K562 (cell line): Measurements from ENCODE around the gene HCFC1R1. TPM values are rescaled to one million over a fixed set of nuclear protein-coding genes. Genes with fewer than 3 reads are reported as not detected.

Experiments
- ATAC-seq: fragments of 200-7000 bp; cut with Tn5 transposase; 3 replicates; pipeline ENCODE4 v1.9.1; 2020; ENCODE audit warnings: moderate library complexity
- BruUV-seq: library from RNA; stranded (reverse); fragments of 400-500 nt; replicated peaks from 2 replicates; lab custom pipeline; 2021; lab: Mats Ljungman, UMichigan
- CTCF ChIA-PET: fragments of 300-600 bp; formaldehyde crosslinking; extraction: SDS; loops from one replicate; lab custom pipeline; 2021; ENCODE audit warnings: low intra/inter-chr PET ratio; lab: Yijun Ruan, JAX
- POLR2A ChIA-PET: fragments of 300-600, 350-650 bp; sonication (Branson Sonifier 250); formaldehyde crosslinking; extraction: SDS; loops from one replicate; lab custom pipeline; 2021; ENCODE audit warnings: antibody characterized with exemption, inconsistent platforms; lab: Yijun Ruan, JAX
- DNase-seq, 4 experiments: peaks; one replicate each; pipeline versions ENCODE4 v3.0.0 to v3.0.0-alpha.2; 2011 to 2018; ENCODE audit warnings: low spot score in 3 of 4, mixed read lengths in 3 of 4; ENCODE audit errors: extremely low read depth in 1 of 4
- FAIRE-seq: peaks from 2 replicates; lab custom pipeline; 2011; peaks lifted over from hg19 to GRCh38; lab: Jason Lieb, UNC
- H2AFZ ChIP-seq: 2 replicates; pipeline ENCODE4 v1.6.0; 2011; ENCODE audit warnings: low read depth, low read length, control low read depth, inconsistent platforms
- H3K27ac ChIP-seq: fragments of 200-600 bp; 3 replicates; pipeline ENCODE4 v1.8.0; 2011; ENCODE audit warnings: low read depth, mild to moderate bottlenecking, control low read depth, inconsistent platforms, low read length, moderate library complexity, mixed read lengths; ENCODE audit errors: extremely low read depth
- H3K27me3 ChIP-seq, 2 experiments: fragments of 300-600 bp in 1 of 2; 2 replicates in 1 of 2; 3 replicates in 1 of 2; pipeline versions ENCODE4 v1.6.0 to v1.8.0; 2011; ENCODE audit warnings: inconsistent platforms in 2 of 2, low read length in 2 of 2, mild to moderate bottlenecking in 1 of 2, mixed read lengths in 1 of 2, moderate library complexity in 1 of 2; ENCODE audit not compliant: control insufficient read depth in 2 of 2, insufficient read depth in 2 of 2
- H3K36me3 ChIP-seq: fragments of 300-600 bp; 3 replicates; pipeline ENCODE4 v1.8.0; 2011; ENCODE audit warnings: mild to moderate bottlenecking, low read length, inconsistent platforms; ENCODE audit not compliant: control insufficient read depth, insufficient read depth
- H3K4me1 ChIP-seq, 2 experiments: fragments of 200-600 bp in 1 of 2; replicated peaks in 1 of 2; 2 replicates in 1 of 2; 3 replicates in 1 of 2; pipeline versions ENCODE4 v1.5.1 to v1.8.0; 2011; ENCODE audit warnings: inconsistent platforms in 2 of 2, low read length in 2 of 2, mild to moderate bottlenecking in 1 of 2, mixed read lengths in 1 of 2, moderate library complexity in 1 of 2; ENCODE audit not compliant: control insufficient read depth in 2 of 2, insufficient read depth in 2 of 2
- H3K4me2 ChIP-seq: 2 replicates; pipeline ENCODE4 v1.6.1; 2011; ENCODE audit warnings: low read length, control low read depth, inconsistent platforms, mixed read lengths; ENCODE audit not compliant: insufficient read depth
- H3K4me3 ChIP-seq: fragments of 200-600 bp; sonication (generic), shearing (Covaris generic); 2 replicates; pipeline ENCODE4 v1.5.1; 2016; ENCODE audit warnings: control low read depth, inconsistent platforms
- H3K79me2 ChIP-seq: fragments of 200-600 bp; 3 replicates; pipeline ENCODE4 v1.8.0; 2011; ENCODE audit warnings: low read length, inconsistent platforms; ENCODE audit not compliant: control insufficient read depth, insufficient read depth
- H3K9ac ChIP-seq, 2 experiments: 2 replicates each; pipeline versions ENCODE4 v1.6.0 to v1.6.1; 2011; ENCODE audit warnings: low read depth in 2 of 2, low read length in 2 of 2, control low read depth in 1 of 2, inconsistent platforms in 1 of 2, mild to moderate bottlenecking in 1 of 2, mixed read lengths in 1 of 2; ENCODE audit not compliant: insufficient read depth in 1 of 2
- H3K9me1 ChIP-seq: one replicate; pipeline ENCODE4 v1.6.0; 2011; ENCODE audit warnings: inconsistent platforms, mild to moderate bottlenecking, low read length, moderate library complexity; ENCODE audit not compliant: control insufficient read depth, insufficient read depth
- H3K9me3 ChIP-seq: replicated peaks from 2 replicates; pipeline ENCODE4 v1.5.1; 2011; ENCODE audit warnings: low read depth, low read length, inconsistent platforms; ENCODE audit not compliant: control insufficient read depth, insufficient read depth
- H4K20me1 ChIP-seq: replicated peaks from 2 replicates; pipeline ENCODE4 v1.6.1; 2011; ENCODE audit warnings: low read length, inconsistent platforms, mixed read lengths; ENCODE audit not compliant: control insufficient read depth, insufficient read depth
- WGBS: fragments of 100-300 bp; shearing (Covaris generic); methylation state at CpG from one replicate; pipeline ENCODE4 v1.1.6; 2016; ENCODE audit warnings: low coverage, mixed read lengths; ENCODE audit not compliant: insufficient coverage; ENCODE audit errors: missing lambda C conversion rate; 5-methylcytosine and 5-hydroxymethylcytosine counted together
- in situ Hi-C: fragments of 300-500 bp; cut with MboI; formaldehyde crosslinking; loops from 4 replicates; pipeline ENCODE4 v1.15.0; 2018; ENCODE audit warnings: inconsistent platforms, mixed read lengths
- intact Hi-C: fragments of 100-400 bp; cut with micrococcal nuclease; formaldehyde crosslinking; loops from 2 replicates; pipeline ENCODE4 v1.14.2; 2022
- polyA plus RNA-seq, 8 experiments: library from polyadenylated mRNA; depleted of rRNA in 4 of 8; stranded (reverse) in 5 of 8; unstranded in 3 of 8; fragments of >200 nt; fragmentation: Nextera tagmentation in 2 of 8; fragmentation: Illumina TruSeq in 1 of 8; extraction: Ambion mirVana in 2 of 8; extraction: Trizol in 1 of 8; gene quantifications; 2 replicates each; pipeline versions ENCODE4 v1.2.1 to v1.2.3, GENCODE V29; 2011 to 2014; ENCODE audit warnings: inconsistent platforms in 1 of 8, missing spikeins in 1 of 8
- total RNA-seq, 7 experiments: library from RNA; depleted of rRNA in 6 of 7; stranded (reverse); fragments of >200 nt in 6 of 7; fragmentation: Illumina TruSeq in 2 of 7; extraction: Trizol in 2 of 7; gene quantifications; 2 replicates each; pipeline versions ENCODE4 v1.2.1 to v1.2.3, GENCODE V29; 2011 to 2021; ENCODE audit warnings: low replicate concordance in 1 of 7
- TF ChIP-seq, protein P1 (sequence below): fragments of 250-450 bp; sonication (Bioruptor Pico); IDR thresholded peaks from 2 replicates; pipeline ENCODE4 v1.5.0; 2021; ENCODE audit warnings: mild to moderate bottlenecking, borderline replicate concordance
- TF ChIP-seq, protein P2 (sequence below): fragments of 450-650 bp; IDR thresholded peaks from 2 replicates; pipeline ENCODE4 v1.6.1; 2016; ENCODE audit warnings: mild to moderate bottlenecking, moderate library complexity

Gene HCFC1R1
- total and polyA plus RNA-seq, 9 of the 15 experiments (the other 6 are each of a cell fraction or from before 2014, with no cell fraction given): 2.2 to 29.0 (median 11.2) TPM

DNA sequence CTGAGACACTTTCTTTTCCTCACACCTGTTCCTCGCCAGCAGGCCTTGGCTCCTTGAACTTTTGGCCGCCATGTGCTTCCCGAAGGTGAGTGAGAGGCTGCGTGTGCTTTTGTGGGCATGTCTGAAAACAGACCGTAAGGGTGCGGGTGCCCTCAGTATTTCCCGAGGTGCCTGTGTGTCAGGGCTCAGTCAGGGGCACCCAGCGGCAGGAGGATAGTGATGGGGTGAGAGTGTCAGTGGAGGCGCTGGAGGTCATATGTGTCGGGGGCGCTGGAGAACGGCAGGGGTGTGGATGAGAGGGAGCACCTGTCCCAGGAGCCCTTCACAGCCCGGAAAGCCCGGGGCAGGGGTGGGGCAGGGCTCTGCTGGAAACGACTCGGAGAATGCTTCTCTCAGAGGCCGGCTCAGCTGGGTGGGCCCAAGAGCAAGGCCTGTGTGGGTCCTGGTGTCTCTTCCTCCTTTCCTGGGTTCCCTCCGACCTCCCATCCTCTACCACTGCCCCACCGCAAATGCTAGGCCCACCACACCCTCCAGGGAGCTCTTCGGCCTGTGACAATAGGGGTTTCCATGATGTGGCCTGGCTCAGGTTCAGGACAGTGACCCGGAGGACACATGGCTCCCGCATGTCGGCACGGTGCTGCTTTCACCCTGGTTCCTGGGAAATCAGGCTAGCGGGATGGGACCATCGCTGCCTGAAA, 42.1 kb upstream of the HCFC1R1 start:
- Histone ChIP-seq H3K27ac (no peak overlapping the region), H3K36me3 (no peaks in the 10 kb centered on the region), H3K4me3 (no peak overlapping the region), H3K9me3 (no peaks in the 10 kb centered on the region), H4K20me1 (no peaks in the 10 kb centered on the region), H3K4me1 (peaks cover 8 to 40% of the 10 kb centered on the region in 2 experiments; a peak in 4 of 5 replicates), H3K9ac (peak overlapping the region in 1 of 2 experiments; percentile 24; a peak in 1 of 4 replicates), H3K9me1 (no peaks in the 10 kb centered on the region), H3K79me2 (no peaks in the 10 kb centered on the region), H3K4me2 (no peak overlapping the region), H2AFZ (0 out of 2 replicates have a peak overlapping the region, but pooled peaks have one; percentile 67), H3K27me3 (no peaks in the 10 kb centered on the region)
- FAIRE-seq: no peak
- TF ChIP-seq, protein P1, sequence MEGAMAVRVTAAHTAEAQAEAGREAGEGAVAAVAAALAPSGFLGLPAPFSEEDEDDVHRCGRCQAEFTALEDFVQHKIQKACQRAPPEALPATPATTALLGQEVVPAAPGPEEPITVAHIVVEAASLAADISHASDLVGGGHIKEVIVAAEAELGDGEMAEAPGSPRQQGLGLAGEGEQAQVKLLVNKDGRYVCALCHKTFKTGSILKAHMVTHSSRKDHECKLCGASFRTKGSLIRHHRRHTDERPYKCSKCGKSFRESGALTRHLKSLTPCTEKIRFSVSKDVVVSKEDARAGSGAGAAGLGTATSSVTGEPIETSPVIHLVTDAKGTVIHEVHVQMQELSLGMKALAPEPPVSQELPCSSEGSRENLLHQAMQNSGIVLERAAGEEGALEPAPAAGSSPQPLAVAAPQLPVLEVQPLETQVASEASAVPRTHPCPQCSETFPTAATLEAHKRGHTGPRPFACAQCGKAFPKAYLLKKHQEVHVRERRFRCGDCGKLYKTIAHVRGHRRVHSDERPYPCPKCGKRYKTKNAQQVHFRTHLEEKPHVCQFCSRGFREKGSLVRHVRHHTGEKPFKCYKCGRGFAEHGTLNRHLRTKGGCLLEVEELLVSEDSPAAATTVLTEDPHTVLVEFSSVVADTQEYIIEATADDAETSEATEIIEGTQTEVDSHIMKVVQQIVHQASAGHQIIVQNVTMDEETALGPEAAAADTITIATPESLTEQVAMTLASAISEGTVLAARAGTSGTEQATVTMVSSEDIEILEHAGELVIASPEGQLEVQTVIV (CRISPR knock-in tag): no peak
- TF ChIP-seq, protein P2, sequence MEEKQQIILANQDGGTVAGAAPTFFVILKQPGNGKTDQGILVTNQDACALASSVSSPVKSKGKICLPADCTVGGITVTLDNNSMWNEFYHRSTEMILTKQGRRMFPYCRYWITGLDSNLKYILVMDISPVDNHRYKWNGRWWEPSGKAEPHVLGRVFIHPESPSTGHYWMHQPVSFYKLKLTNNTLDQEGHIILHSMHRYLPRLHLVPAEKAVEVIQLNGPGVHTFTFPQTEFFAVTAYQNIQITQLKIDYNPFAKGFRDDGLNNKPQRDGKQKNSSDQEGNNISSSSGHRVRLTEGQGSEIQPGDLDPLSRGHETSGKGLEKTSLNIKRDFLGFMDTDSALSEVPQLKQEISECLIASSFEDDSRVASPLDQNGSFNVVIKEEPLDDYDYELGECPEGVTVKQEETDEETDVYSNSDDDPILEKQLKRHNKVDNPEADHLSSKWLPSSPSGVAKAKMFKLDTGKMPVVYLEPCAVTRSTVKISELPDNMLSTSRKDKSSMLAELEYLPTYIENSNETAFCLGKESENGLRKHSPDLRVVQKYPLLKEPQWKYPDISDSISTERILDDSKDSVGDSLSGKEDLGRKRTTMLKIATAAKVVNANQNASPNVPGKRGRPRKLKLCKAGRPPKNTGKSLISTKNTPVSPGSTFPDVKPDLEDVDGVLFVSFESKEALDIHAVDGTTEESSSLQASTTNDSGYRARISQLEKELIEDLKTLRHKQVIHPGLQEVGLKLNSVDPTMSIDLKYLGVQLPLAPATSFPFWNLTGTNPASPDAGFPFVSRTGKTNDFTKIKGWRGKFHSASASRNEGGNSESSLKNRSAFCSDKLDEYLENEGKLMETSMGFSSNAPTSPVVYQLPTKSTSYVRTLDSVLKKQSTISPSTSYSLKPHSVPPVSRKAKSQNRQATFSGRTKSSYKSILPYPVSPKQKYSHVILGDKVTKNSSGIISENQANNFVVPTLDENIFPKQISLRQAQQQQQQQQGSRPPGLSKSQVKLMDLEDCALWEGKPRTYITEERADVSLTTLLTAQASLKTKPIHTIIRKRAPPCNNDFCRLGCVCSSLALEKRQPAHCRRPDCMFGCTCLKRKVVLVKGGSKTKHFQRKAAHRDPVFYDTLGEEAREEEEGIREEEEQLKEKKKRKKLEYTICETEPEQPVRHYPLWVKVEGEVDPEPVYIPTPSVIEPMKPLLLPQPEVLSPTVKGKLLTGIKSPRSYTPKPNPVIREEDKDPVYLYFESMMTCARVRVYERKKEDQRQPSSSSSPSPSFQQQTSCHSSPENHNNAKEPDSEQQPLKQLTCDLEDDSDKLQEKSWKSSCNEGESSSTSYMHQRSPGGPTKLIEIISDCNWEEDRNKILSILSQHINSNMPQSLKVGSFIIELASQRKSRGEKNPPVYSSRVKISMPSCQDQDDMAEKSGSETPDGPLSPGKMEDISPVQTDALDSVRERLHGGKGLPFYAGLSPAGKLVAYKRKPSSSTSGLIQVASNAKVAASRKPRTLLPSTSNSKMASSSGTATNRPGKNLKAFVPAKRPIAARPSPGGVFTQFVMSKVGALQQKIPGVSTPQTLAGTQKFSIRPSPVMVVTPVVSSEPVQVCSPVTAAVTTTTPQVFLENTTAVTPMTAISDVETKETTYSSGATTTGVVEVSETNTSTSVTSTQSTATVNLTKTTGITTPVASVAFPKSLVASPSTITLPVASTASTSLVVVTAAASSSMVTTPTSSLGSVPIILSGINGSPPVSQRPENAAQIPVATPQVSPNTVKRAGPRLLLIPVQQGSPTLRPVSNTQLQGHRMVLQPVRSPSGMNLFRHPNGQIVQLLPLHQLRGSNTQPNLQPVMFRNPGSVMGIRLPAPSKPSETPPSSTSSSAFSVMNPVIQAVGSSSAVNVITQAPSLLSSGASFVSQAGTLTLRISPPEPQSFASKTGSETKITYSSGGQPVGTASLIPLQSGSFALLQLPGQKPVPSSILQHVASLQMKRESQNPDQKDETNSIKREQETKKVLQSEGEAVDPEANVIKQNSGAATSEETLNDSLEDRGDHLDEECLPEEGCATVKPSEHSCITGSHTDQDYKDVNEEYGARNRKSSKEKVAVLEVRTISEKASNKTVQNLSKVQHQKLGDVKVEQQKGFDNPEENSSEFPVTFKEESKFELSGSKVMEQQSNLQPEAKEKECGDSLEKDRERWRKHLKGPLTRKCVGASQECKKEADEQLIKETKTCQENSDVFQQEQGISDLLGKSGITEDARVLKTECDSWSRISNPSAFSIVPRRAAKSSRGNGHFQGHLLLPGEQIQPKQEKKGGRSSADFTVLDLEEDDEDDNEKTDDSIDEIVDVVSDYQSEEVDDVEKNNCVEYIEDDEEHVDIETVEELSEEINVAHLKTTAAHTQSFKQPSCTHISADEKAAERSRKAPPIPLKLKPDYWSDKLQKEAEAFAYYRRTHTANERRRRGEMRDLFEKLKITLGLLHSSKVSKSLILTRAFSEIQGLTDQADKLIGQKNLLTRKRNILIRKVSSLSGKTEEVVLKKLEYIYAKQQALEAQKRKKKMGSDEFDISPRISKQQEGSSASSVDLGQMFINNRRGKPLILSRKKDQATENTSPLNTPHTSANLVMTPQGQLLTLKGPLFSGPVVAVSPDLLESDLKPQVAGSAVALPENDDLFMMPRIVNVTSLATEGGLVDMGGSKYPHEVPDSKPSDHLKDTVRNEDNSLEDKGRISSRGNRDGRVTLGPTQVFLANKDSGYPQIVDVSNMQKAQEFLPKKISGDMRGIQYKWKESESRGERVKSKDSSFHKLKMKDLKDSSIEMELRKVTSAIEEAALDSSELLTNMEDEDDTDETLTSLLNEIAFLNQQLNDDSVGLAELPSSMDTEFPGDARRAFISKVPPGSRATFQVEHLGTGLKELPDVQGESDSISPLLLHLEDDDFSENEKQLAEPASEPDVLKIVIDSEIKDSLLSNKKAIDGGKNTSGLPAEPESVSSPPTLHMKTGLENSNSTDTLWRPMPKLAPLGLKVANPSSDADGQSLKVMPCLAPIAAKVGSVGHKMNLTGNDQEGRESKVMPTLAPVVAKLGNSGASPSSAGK: peak; percentile 30
- 77% methylated on average over 25 of the region's 26 CpGs for WGBS
- BruUV-seq: no TSS peak
- DNase-seq: peak in 1 of 4 experiments; percentile 6
- in situ Hi-C loops (no loop called here), intact Hi-C loops (no loop called here)
- ChIA-PET POLR2A (interaction anchor here (0.7 kb wide), 1 partner anchor 86 kb away, joined by 3 read pairs; no protein-coding TSS in a partner anchor), CTCF (no interaction called here)
- ATAC-seq: no peak
